ENCODE measurements around the gene SF1. TPM values are rescaled to one million over a fixed set of nuclear protein-coding genes. Genes with fewer than 3 reads are reported as not detected.

SF1 gene
- total RNA-seq, 1 experiment from 2014 or later: 360 TPM

DNA sequence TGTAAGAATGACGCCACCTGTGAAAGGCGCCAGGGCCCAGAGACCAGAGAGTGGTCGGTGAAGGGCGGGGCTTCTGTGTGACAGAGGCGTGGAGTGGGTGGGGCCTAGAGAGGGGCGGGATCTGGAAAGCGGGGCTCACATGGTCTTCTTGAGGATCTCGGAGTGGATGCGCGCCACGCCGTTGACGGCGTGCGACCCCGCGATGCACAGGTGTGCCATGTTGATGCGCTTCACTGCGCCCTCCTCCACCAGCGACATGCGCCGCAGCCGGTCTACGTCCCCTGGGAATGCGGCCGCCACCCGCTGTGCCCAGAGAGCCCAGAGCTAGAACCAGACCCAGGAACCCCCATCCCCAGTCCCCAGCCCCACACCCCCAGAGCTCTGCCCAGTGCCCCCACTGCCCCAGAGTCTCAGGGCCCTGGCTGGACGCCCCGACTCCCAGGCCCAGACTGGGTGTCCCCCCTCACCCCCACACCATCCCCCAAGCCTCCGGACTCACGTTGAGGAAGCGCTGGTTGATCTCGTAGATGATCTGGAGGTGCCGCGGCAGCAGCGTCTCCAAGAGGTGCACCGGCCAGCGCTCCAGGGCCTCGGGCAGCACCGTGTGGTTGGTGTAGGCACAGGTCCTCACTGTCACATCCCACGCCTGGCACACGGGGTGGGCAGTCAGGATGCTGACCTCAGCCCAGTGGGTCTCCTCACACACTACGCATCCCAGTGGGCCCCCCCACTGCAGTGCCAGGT lies 24.8 kb downstream of the SF1 start:
- DNase-seq (ENCODE audit: low read depth, low spot score): no peak
- no peaks in the 10 kb centered on the region for H3K36me3 ChIP-seq (ENCODE audit: control insufficient read depth, insufficient read depth, low read length)
- no peak for ATAC-seq
- H3K9me3 ChIP-seq (ENCODE audit: control insufficient read depth, insufficient read depth, low read depth, low read length): no peaks in the 10 kb centered on the region
- no peak for TF ChIP-seq TCF7L2 (IDR thresholded peaks at IDR 0.05; ENCODE audit: low read depth, low read length)
- no peak overlapping the region for H3K4me3 ChIP-seq (ENCODE audit: low read depth in 2 of 2, low read length in 2 of 2)
- POLR2A ChIA-PET: no interaction called here
- no TSS peak for BruUV-seq (replicated peaks)
- no peaks in the 10 kb centered on the region for H3K27me3 ChIP-seq (ENCODE audit: control insufficient read depth, insufficient read depth, low read length)
- no peaks in the 10 kb centered on the region for H3K4me1 ChIP-seq (ENCODE audit: control insufficient read depth, insufficient read depth, low read length)
- intact Hi-C loops (cut with micrococcal nuclease; ENCODE audit: unreplicated experiment) (no loop called here), in situ Hi-C loops (cut with HindIII; ENCODE audit: low pct_unique_long_range_greater_than_20kb, low sequenced_read_pairs) (no loop called here)
- no peak overlapping the region for H3K27ac ChIP-seq (ENCODE audit: low read length)
- CTCF ChIA-PET: no interaction called here

- no peak overlapping the region for H3K4me3 ChIP-seq (ENCODE audit: low read depth in 2 of 2, low read length in 2 of 2)
- ATAC-seq (no peak), DNase-seq (ENCODE audit: low read depth, low spot score) (no peak)
- no peaks in the 10 kb centered on the region for H3K4me1 ChIP-seq (ENCODE audit: control insufficient read depth, insufficient read depth, low read length)
- POLR2A ChIA-PET: no interaction called here
- no peaks in the 10 kb centered on the region for H3K9me3 ChIP-seq (ENCODE audit: control insufficient read depth, insufficient read depth, low read depth, low read length)
- H3K27ac ChIP-seq (ENCODE audit: low read length): no peak overlapping the region
- TF ChIP-seq POLR2AphosphoS5 (IDR thresholded peaks at IDR 0.05; ENCODE audit: low read depth, low read length): no peak
- TF ChIP-seq, protein P1, sequence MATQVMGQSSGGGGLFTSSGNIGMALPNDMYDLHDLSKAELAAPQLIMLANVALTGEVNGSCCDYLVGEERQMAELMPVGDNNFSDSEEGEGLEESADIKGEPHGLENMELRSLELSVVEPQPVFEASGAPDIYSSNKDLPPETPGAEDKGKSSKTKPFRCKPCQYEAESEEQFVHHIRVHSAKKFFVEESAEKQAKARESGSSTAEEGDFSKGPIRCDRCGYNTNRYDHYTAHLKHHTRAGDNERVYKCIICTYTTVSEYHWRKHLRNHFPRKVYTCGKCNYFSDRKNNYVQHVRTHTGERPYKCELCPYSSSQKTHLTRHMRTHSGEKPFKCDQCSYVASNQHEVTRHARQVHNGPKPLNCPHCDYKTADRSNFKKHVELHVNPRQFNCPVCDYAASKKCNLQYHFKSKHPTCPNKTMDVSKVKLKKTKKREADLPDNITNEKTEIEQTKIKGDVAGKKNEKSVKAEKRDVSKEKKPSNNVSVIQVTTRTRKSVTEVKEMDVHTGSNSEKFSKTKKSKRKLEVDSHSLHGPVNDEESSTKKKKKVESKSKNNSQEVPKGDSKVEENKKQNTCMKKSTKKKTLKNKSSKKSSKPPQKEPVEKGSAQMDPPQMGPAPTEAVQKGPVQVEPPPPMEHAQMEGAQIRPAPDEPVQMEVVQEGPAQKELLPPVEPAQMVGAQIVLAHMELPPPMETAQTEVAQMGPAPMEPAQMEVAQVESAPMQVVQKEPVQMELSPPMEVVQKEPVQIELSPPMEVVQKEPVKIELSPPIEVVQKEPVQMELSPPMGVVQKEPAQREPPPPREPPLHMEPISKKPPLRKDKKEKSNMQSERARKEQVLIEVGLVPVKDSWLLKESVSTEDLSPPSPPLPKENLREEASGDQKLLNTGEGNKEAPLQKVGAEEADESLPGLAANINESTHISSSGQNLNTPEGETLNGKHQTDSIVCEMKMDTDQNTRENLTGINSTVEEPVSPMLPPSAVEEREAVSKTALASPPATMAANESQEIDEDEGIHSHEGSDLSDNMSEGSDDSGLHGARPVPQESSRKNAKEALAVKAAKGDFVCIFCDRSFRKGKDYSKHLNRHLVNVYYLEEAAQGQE (IDR thresholded peaks at IDR 0.05; ENCODE audit: insufficient read depth in 1 of 2, low read depth in 2 of 2, low read length in 1 of 2): no peak
- TF ChIP-seq CTCF (IDR thresholded peaks at IDR 0.05): no peak
- TF ChIP-seq SIN3A (IDR thresholded peaks at IDR 0.05; ENCODE audit: borderline replicate concordance, insufficient read depth, low read depth, low read length): no peak
- no peak for TF ChIP-seq TCF7L2 (IDR thresholded peaks at IDR 0.05; ENCODE audit: low read depth, low read length)
- CTCF ChIA-PET: no interaction called here
- H3K27me3 ChIP-seq (ENCODE audit: control insufficient read depth, insufficient read depth, low read length): no peaks in the 10 kb centered on the region
- H3K36me3 ChIP-seq (ENCODE audit: control insufficient read depth, insufficient read depth, low read length): no peaks in the 10 kb centered on the region
- in situ Hi-C loops (cut with HindIII; ENCODE audit: low pct_unique_long_range_greater_than_20kb, low sequenced_read_pairs) (no loop called here), intact Hi-C loops (cut with micrococcal nuclease; ENCODE audit: unreplicated experiment) (no loop called here)
- no TSS peak for BruUV-seq (replicated peaks)
These were observed 25.3 kb downstream of the SF1 start for GRCh38 chr11:64753019-64753379.

DNA sequence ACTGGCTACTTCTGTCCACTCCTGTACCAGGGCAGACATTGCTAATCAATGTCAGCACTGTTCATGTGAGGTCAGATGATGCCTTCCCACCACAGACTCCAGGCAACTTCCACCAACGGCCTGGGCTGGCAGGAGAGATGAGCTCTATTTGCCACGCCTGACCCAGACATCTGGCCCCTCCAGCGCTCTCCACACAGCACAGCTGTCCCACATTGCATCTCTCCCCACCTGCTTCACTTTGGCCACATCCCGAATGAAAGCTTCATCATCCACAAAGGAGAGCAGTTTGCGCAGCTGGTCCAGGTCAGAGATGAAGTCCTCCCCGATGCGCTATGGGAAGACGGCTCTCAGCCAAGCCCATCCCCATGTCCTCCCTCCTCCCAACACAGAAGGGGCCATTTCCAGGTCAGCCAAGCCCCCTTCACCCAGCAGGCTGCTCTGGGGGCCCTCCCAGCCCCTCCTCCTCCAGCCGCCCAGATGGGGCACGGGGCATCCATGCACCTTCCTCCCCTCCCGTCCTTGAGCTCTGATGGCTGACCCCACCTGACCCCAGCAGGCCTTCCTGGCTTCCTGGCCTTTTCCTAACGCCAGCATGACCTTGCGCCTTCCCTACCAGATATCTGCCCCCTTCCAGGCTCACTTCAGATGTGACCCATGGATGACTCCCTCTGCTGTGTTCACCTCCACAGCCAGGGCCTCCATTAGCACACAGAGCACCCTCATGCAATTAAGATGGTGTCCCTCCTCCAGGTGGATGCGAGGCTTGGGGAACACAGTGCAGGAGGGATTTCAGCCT lies 26.0 kb downstream of the SF1 start:
- intact Hi-C loops (cut with micrococcal nuclease; ENCODE audit: unreplicated experiment): no loop called here
- in situ Hi-C loops (cut with HindIII; ENCODE audit: low pct_unique_long_range_greater_than_20kb, low sequenced_read_pairs): no loop called here
- Histone ChIP-seq H3K9me3 (ENCODE audit: control insufficient read depth, insufficient read depth, low read depth, low read length) (no peaks in the 10 kb centered on the region), H3K4me3 (ENCODE audit: low read depth in 2 of 2, low read length in 2 of 2) (no peak overlapping the region), H3K27ac (ENCODE audit: low read length) (no peak overlapping the region), H3K27me3 (ENCODE audit: control insufficient read depth, insufficient read depth, low read length) (no peaks in the 10 kb centered on the region), H3K4me1 (ENCODE audit: control insufficient read depth, insufficient read depth, low read length) (no peaks in the 10 kb centered on the region), H3K36me3 (ENCODE audit: control insufficient read depth, insufficient read depth, low read length) (no peaks in the 10 kb centered on the region)
- CTCF ChIA-PET: interaction anchor here (0.7 kb wide), 1 partner anchor 13 kb away, joined by 5 read pairs; no protein-coding TSS in a partner anchor
- POLR2A ChIA-PET: no interaction called here
- DNase-seq (ENCODE audit: low read depth, low spot score) (no peak), ATAC-seq (peak; percentile 6; the same call in 1 of the 2 replicates)
- TF ChIP-seq SIN3A (IDR thresholded peaks at IDR 0.05; ENCODE audit: borderline replicate concordance, insufficient read depth, low read depth, low read length): no peak
- TF ChIP-seq CTCF (IDR thresholded peaks at IDR 0.05): no peak
- TF ChIP-seq TCF7L2 (IDR thresholded peaks at IDR 0.05; ENCODE audit: low read depth, low read length): no peak
- TF ChIP-seq POLR2AphosphoS5 (IDR thresholded peaks at IDR 0.05; ENCODE audit: low read depth, low read length): no peak
- TF ChIP-seq, protein P1 (IDR thresholded peaks at IDR 0.05; ENCODE audit: insufficient read depth in 1 of 2, low read depth in 2 of 2, low read length in 1 of 2): no peak
- no TSS peak for BruUV-seq (replicated peaks)
